ENCODE measurements around the gene NUP160. TPM values are rescaled to one million over a fixed set of nuclear protein-coding genes. Genes with fewer than 3 reads are reported as not detected.
"Not testable (repeated sequence)": the region's sequence is repeated elsewhere in the genome, so short reads cannot be mapped to it uniquely, and the experiment has no call there.

The NUP160 gene
- total and polyA plus RNA-seq, 2 of the 8 experiments (the other 6 are each of a cell fraction or from before 2014, with no cell fraction given), result 44.6 to 100 TPM

- TF ChIP-seq BRCA1 (IDR thresholded peaks at IDR 0.05; ENCODE audit: low read depth, low read length) (no peak), KDM5A (IDR thresholded peaks at IDR 0.05; ENCODE audit: low read length) (no peak), CREB1 (IDR thresholded peaks at IDR 0.05) (no peak), NRF1 (IDR thresholded peaks at IDR 0.05; ENCODE audit: low read depth, low read length) (no peak)
Observed at GRCh38 chr11:47791774-47792430, 56.2 kb downstream of the NUP160 start (continued).

DNA sequence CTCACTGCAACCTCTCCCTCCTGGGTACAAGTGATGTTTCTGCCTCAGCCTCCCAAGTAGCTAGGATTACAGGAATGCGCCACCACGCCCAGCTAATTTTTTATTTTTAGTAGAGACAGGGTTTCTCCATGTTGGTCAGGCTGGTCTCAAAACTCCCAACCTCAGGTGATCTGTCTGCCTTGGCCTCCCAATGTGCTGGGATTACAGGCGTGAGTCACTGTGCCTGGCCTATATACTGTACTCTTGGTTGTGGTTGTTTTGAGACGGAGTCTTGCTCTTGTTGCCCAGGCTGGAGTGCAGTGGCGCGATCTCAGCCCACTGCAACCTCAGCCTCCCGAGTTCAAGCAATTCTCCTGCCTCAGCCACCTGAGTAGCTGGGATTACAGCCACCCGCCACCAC, 58.1 kb downstream of the NUP160 start:
- H4K8ac ChIP-seq (ENCODE audit: extremely low read depth, insufficient read depth, low read length); H3K4me3 ChIP-seq (ENCODE audit: extremely low read depth in 1 of 4, insufficient read depth in 2 of 4, low read depth in 3 of 4, low read length in 4 of 4); H2AFZ ChIP-seq (ENCODE audit: low read length); FAIRE-seq; H2BK12ac ChIP-seq (ENCODE audit: low read depth, low read length); H4K20me1 ChIP-seq (replicated peaks in 1 of 2; ENCODE audit: control insufficient read depth in 1 of 2, insufficient read depth in 2 of 2, low read length in 2 of 2); H4K5ac ChIP-seq (ENCODE audit: insufficient read length, low read depth, low read length); H3K79me1 ChIP-seq (ENCODE audit: low read depth, low read length); H3K4ac ChIP-seq (replicated peaks; ENCODE audit: insufficient read length, low read depth, low read length); H3K79me2 ChIP-seq (ENCODE audit: control insufficient read depth in 1 of 2, insufficient read depth in 2 of 2, low read length in 2 of 2); H2BK5ac ChIP-seq (ENCODE audit: low read depth, low read length); H3K23me2 ChIP-seq (ENCODE audit: low read depth, low read length); H3K27ac ChIP-seq (ENCODE audit: low read depth, low read length); H2BK15ac ChIP-seq (ENCODE audit: low read length); H4K91ac ChIP-seq (replicated peaks; ENCODE audit: insufficient read length, low read length); H2BK120ac ChIP-seq (replicated peaks; ENCODE audit: low read depth, low read length); H3K27me3 ChIP-seq (replicated peaks in 1 of 4; ENCODE audit: control insufficient read depth in 3 of 4, extremely low read depth in 1 of 4, insufficient read depth in 3 of 4, low read length in 3 of 4); H3K4me1 ChIP-seq (replicated peaks in 1 of 4; ENCODE audit: control insufficient read depth in 3 of 4, insufficient read depth in 4 of 4, low read length in 3 of 4); H3K4me2 ChIP-seq (ENCODE audit: insufficient read depth in 1 of 2, low read depth in 2 of 2, low read length in 2 of 2); H3K9ac ChIP-seq (replicated peaks in 1 of 4; ENCODE audit: extremely low read depth in 1 of 4, low read depth in 3 of 4, low read length in 3 of 4); H3K14ac ChIP-seq (ENCODE audit: insufficient read length); H3K23ac ChIP-seq (ENCODE audit: insufficient read length); H3K18ac ChIP-seq (ENCODE audit: extremely low read depth, low read length); DNase-seq (ENCODE audit: low read depth in 1 of 2, low spot score in 2 of 2); H3K56ac ChIP-seq (replicated peaks; ENCODE audit: insufficient read length, low read depth, low read length); H3K9me3 ChIP-seq (ENCODE audit: insufficient read depth in 2 of 2, low read depth in 1 of 2, low read length in 1 of 2); H2BK20ac ChIP-seq (ENCODE audit: low read length); H2AK5ac ChIP-seq (ENCODE audit: low read depth, low read length): not testable (repeated sequence)
- CTCF ChIA-PET (ENCODE audit: partially characterized antibody), result interaction anchor here (0.6 kb wide), 1 partner anchor 44 kb away, joined by 3 read pairs; no protein-coding TSS in a partner anchor
- 95% methylated on average over 8 of the region's 8 CpGs; no CpG with 5 or more reads in 1 of the 2 experiments for WGBS, 2 experiments (ENCODE audit: extremely low coverage in 1 of 2, insufficient coverage in 1 of 2, insufficient read length in 1 of 2, insufficient replicate concordance in 2 of 2, low coverage in 1 of 2, low lambda C conversion rate in 2 of 2, missing lambda C conversion rate in 1 of 2)
- peaks cover 19 to 91% (median 60%) of the 10 kb centered on the region in 4 experiments for H3K36me3 ChIP-seq (ENCODE audit: control insufficient read depth in 2 of 4, insufficient read depth in 4 of 4, low read length in 3 of 4)
- POLR2A ChIA-PET (ENCODE audit: partially characterized antibody), result interaction anchor here (1.3 to 2.2 kb wide), 2 partner anchors 19 to 23 kb away, joined by 3 to 10 read pairs; partner anchors contain the start of gene FNBP4
